Stimulated activated CD4-positive, alpha-beta T cell treated with anti-CD3 and anti-CD28 coated beads, Interleukin-2, amount 100 ng/mL, for 24 hours (primary cell): ENCODE data around the gene MYBPC2.
"Not testable (repeated sequence)": the region's sequence is repeated elsewhere in the genome, so short reads cannot be mapped to it uniquely, and the experiment has no call there.

ENCODE experiments used
- DNase-seq, 2 donors: peaks; one replicate each; pipeline ENCODE4 v3.0.0-alpha.2; 2020

The MYBPC2 gene

GRCh38 chr19:50461066-50461875 is 28.6 kb downstream of the MYBPC2 start:
- DNase-seq = peak; percentile 51 to 71

DNA sequence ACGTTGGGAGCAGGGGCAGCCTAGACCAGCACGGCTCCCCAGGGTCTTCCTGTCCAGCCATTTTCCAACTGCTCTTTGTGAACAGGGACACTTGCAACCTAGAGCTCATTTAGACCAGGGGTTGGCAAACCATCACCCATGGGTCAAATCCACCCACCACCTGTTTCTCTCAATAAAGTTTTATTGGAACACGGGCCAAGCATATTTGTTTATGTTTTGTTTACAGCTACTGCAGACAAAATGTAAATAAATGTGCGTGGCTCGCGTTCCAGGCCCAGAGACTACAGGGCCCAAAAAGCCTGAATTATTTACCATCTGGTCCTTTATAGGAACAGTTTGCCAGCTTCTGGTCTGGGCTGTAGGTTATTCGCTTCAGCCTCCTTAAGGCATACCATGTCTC is 30.3 kb downstream of the MYBPC2 start:
- DNase-seq = no peak

- DNase-seq = no peak
These were observed 31.7 kb downstream of the MYBPC2 start for GRCh38 chr19:50464348-50464747.

- DNase-seq = no peak
These were observed 32.3 kb downstream of the MYBPC2 start for GRCh38 chr19:50465000-50465399.

DNA sequence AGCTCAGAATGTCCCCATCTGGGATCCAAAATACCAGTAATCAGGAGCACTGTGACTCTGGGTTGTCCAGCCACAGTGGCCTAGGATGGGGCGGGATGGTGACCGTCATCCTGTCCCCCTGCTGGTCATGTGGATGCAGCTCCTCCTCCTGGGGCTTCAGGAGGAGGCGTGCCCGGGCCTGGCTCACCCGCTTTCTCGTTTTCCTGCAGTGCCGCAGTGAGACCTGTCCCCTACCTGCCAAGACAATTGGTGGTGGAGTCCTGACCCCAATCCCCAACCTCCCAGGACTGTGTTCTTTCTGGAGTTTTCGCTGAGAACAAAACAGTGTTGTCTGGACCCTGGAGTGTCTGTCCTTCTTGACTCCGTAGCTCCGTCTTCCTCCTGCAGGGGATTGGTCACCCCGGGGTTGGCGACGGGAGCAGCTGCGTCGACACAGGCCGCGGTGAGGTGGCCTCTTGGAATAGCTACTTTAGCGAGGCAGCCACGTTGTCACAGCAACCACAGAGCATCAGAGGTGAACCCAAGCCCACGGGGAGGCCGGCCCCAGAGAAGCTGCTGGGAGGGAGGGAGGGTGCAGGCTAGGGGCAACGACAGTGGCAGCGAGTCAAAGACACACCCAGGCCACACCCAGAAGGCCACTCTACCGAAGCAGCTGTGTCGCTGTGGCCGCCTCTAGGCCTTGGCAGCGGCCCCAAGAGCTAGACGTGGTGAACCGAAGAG is 33.5 kb downstream of the MYBPC2 start:
- no peak for DNase-seq

DNA sequence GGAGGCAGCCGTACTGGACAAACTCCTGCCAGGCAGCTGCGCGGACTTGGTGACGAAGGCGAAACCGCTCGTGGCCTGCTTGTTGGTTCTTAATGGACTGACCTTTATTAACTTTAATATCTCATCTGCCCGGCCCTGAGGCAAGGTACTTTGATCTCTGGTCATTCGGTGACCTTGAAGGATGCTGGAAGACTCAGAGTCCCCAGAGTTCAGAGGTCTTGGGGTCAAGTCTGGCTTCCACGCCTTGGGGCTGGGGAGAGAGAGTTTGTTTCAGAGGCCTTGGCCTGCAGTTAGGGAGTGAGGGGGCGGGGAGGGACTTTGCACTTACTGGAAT is 34.0 kb downstream of the MYBPC2 start:
- DNase-seq = no peak

- DNase-seq = no peak
These were observed 34.9 kb downstream of the MYBPC2 start for GRCh38 chr19:50467566-50467965.

GRCh38 chr19:50468818-50469217 is 36.1 kb downstream of the MYBPC2 start:
- DNase-seq = no peak

DNA sequence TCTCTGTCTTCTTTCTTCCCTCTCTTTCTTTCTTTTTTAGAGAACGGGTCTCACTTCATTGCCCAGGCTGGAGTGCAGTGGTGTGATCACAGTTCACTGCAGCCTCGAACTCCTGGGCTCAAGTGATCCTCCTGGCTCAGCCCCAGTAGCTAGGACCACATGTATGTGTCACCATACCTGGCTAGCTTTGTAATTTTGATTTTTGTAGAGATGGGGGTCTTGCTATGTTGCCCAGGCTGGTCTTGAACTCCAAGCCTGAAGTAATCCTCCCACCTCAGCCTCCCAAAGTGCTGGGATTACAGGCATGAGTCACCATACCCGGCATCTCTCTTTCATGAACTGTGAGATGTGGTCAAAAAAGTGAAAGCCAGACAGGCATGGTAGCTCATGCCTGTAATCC is 40.6 kb downstream of the MYBPC2 start:
- not testable (repeated sequence) for DNase-seq

DNA sequence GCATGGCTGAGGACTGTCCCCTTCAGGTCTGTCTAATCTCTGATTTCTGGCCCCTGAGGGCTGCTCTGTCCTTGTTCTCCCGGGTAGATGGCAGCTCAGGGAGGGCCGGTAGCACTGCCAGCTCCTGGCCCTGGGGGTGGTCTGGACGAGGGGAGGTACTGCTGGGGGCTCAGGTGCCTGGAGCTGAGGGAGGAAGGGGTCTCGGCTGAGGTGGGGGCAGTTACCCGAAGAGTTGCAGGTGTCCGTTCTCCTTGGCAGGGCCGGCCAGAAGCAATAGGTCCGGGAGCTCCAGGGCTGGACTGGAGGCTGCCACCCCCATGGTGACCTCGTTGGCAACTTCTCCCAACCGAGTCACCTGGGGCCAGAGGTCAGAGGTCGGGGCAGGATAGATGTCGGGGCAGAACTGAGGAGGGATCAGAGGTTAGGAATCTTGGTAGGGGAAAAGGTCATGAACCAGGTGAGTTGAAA is 42.4 kb downstream of the MYBPC2 start:
- no peak for DNase-seq

- DNase-seq = no peak
These were observed 43.1 kb downstream of the MYBPC2 start for GRCh38 chr19:50475736-50476223.

- DNase-seq = peak; percentile 92 to 95
These were observed 43.7 kb downstream of the MYBPC2 start, which contains the start of the genes EMC10 and GARIN5A for GRCh38 chr19:50476224-50476906. EMC10 (plus strand) TSS chr19:50476507; CDS start chr19:50476545, 38 bp downstream. GARIN5A (minus strand) TSS chr19:50476848; CDS start chr19:50476388, 460 bp downstream.

- DNase-seq = no peak
These were observed 44.2 kb downstream of the MYBPC2 start for GRCh38 chr19:50476907-50477238.

GRCh38 chr19:50477751-50478515 is 45.2 kb downstream of the MYBPC2 start:
- DNase-seq = no peak

DNA sequence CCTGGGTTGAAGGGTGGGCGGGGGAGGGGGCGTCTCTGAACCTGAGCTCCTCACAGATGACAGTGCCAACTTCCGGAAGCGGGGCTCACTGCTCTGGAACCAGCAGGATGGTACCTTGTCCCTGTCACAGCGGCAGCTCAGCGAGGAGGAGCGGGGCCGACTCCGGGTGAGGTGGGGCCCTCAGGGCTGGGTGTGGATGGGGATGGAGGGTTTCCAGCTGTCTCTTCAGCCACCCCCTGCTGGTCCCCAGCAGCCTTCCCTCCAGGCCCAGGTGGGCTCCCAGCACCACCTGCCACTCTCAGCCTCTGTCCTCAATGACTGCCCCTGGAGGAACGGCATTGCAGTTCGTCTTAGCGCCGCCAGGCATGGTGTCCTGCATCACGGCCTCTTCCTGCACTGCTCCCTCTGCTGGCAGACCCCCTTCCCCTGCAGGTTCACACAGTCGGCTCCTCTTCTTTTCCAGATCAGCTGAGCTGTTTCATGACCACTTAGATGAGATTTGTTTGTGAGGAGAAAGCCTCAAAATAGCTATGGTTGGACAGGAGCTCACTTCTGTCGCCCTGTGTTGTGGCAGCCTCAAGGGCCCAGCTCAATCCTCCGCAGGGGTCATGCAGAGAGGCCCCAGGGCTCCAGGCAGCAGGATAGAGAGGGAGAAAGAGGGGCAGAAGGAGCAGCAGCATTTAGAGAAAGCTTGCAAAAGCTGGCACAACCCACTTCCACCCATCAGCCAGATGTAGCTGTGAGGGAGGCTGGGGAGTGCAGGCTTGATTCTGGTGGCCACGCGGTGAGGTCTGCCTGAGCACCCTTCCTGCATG is 46.4 kb downstream of the MYBPC2 start:
- DNase-seq = peak; percentile 31 to 35

DNA sequence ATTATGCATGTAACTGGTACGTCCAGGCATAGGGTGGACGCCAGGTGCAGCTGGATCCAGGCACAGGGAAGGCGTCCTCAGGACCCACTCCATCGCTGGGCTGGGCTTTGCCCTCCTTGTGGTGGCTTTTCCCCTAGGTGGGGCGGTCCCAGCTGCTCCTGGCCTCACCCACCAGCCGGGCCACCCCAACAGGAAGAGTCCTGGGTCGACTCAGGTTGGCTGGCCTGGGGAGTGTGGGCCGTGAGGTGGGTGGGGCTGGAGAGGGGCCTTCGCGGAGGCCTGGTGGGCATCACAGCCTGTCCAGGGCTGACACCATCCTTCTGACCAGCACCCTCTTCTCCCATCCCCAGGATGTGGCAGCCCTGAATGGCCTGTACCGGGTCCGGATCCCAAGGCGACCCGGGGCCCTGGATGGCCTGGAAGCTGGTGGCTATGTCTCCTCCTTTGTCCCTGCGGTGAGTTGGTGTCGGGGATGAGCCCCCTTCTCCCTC is 47.1 kb downstream of the MYBPC2 start:
- DNase-seq = no peak

DNA sequence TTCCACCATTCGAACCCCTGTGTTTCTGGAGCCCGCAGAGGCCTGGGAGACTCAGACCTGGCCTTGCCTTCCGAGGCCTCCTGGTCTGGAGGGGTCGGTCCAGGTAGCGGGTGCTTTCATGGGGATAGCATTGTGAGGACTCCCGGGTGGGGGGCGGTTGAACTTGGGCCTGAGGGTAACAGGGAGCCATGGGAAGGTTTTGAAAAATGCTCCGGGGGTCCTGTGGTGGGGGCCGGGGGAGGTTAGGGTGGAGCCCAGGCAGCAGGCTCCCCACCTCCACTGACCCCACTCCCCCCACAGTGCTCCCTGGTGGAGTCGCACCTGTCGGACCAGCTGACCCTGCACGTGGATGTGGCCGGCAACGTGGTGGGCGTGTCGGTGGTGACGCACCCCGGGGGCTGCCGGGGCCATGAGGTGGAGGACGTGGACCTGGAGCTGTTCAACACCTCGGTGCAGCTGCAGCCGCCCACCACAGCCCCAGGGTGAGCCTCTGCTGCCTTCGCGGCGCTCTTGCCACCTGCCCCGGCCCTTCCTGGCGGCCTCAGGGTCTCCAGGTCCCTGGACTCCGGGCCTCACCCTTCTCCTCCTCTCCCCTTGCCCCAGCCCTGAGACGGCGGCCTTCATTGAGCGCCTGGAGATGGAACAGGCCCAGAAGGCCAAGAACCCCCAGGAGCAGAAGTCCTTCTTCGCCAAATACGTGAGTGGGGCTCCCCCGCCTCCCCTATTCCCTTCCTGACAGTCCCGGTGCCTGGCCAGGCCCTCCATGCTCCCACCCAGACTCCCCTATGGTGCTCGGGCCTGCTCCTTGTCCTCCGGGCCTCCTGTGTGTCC is 47.8 kb downstream of the MYBPC2 start:
- no peak for DNase-seq

GRCh38 chr19:50481351-50482149 is 48.9 kb downstream of the MYBPC2 start:
- no peak for DNase-seq

GRCh38 chr19:50482271-50482855 is 49.7 kb downstream of the MYBPC2 start:
- no peak for DNase-seq
